Measurements from ENCODE around the gene TMEM174. TPM values are rescaled to one million over a fixed set of nuclear protein-coding genes. Genes with fewer than 3 reads are reported as not detected.

The TMEM174 gene
- total RNA-seq, 2 donors from 2014 or later, result not detected

DNA sequence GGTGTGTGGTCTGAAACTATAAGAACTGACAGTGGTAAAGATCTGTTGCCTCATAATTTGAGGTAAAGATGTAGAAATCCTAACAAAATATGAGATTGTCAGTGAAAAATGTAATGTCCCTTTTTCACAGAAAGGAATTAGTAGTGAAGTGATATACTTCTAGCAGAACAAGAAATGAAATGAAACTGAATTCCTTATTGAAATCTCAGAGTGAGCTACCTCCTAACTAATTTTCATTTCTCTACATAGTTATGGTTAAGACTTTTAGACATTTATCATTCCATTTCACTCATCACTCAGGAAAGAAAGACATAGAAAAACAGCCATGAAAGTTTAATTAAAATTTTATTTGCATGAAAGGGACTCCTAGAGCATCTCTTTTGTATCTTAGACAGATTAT lies 48.7 kb downstream of the TMEM174 start:
- Histone ChIP-seq H3K27me3 (replicated peaks; ENCODE audit: insufficient read depth) (no peaks in the 10 kb centered on the region), H3K4me3 (no peak overlapping the region)

DNA sequence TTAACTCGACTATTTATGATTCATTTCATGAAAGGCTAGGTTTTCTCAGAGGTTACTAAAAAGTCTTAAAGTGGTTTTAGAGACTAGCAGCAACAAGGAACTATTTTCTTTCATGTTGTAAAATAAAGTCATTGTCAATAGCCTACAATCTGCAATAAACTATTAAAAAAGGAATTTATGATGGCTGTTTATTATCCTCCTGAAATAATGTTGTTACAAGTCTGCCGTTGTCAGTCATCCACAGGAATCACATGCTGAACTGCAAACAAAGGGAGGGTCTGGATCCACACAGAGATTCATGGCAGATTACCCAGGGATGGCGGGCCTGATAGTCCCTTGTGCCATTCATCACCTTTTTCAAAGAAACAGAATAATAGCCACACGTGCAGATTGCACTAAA lies 49.2 kb downstream of the TMEM174 start:
- Histone ChIP-seq H3K27me3 (replicated peaks; ENCODE audit: insufficient read depth) (no peaks in the 10 kb centered on the region), H3K36me3 (no peaks in the 10 kb centered on the region), H3K4me3 (no peak overlapping the region), H3K9me3 (no peaks in the 10 kb centered on the region), H3K27ac (no peak overlapping the region), H3K4me1 (ENCODE audit: control insufficient read depth in 1 of 2, low read depth in 2 of 2) (no peaks in the 10 kb centered on the region)
- no peak for DNase-seq (ENCODE audit: low spot score)
- no peak for ATAC-seq (ENCODE audit: insufficient number of reproducible peaks, low FRiP score, low read depth)
- TF ChIP-seq, protein P1, sequence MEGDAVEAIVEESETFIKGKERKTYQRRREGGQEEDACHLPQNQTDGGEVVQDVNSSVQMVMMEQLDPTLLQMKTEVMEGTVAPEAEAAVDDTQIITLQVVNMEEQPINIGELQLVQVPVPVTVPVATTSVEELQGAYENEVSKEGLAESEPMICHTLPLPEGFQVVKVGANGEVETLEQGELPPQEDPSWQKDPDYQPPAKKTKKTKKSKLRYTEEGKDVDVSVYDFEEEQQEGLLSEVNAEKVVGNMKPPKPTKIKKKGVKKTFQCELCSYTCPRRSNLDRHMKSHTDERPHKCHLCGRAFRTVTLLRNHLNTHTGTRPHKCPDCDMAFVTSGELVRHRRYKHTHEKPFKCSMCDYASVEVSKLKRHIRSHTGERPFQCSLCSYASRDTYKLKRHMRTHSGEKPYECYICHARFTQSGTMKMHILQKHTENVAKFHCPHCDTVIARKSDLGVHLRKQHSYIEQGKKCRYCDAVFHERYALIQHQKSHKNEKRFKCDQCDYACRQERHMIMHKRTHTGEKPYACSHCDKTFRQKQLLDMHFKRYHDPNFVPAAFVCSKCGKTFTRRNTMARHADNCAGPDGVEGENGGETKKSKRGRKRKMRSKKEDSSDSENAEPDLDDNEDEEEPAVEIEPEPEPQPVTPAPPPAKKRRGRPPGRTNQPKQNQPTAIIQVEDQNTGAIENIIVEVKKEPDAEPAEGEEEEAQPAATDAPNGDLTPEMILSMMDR (IDR thresholded peaks at IDR 0.05), result no peak

More for the DNA sequence above, 48.7 kb downstream of the TMEM174 start:
- no peaks in the 10 kb centered on the region for H3K9me3 ChIP-seq
- no peaks in the 10 kb centered on the region for H3K36me3 ChIP-seq
- H3K27ac ChIP-seq, result no peak overlapping the region
- DNase-seq (ENCODE audit: low spot score) (no peak), ATAC-seq (ENCODE audit: insufficient number of reproducible peaks, low FRiP score, low read depth) (no peak)
- no peaks in the 10 kb centered on the region for H3K4me1 ChIP-seq (ENCODE audit: control insufficient read depth in 1 of 2, low read depth in 2 of 2)
- TF ChIP-seq, protein P1 (IDR thresholded peaks at IDR 0.05), result no peak

Other genes with a start within 250 kb of the TMEM174 start
- gene FCHO2, start 217.2 kb upstream of the TMEM174 start, total RNA-seq, result 10 to 100 TPM; 34.4 to 38.2 TPM
- gene TMEM171, start 52.6 kb upstream of the TMEM174 start, total RNA-seq, result not detected